DMS 273 (cell line): ENCODE results near the gene OR1J2.
A peak's percentile ranks its signal among the peaks of the same experiment; 100 is the strongest.
"Not testable (repeated sequence)": the region's sequence is repeated elsewhere in the genome, so short reads cannot be mapped to it uniquely, and the experiment has no call there.

ENCODE experiments used
- DNase-seq: peaks from one replicate; lab custom pipeline; 2025; ENCODE audit not compliant: unreplicated experiment; lab: John Stamatoyannopoulos, UW

Gene OR1J2

GRCh38 chr9:122510502-122510901, at the start of gene OR1J2:
OR1J2 (plus strand) TSS chr9:122510802; CDS start chr9:122510802, 0 bp downstream.
- DNase-seq = no peak

- DNase-seq = peak; percentile 14
Observed at GRCh38 chr9:122463828-122464632, 46.6 kb upstream of the OR1J2 start.

- peak; percentile 91 for DNase-seq
Observed at GRCh38 chr9:122464633-122465567, 45.7 kb upstream of the OR1J2 start.

GRCh38 chr9:122466456-122466855, 44.1 kb upstream of the OR1J2 start:
- DNase-seq = no peak

GRCh38 chr9:122468735-122469134, 41.9 kb upstream of the OR1J2 start:
- no peak for DNase-seq

- no peak for DNase-seq
Observed at GRCh38 chr9:122474561-122474960, 36.0 kb upstream of the OR1J2 start.

- DNase-seq = no peak
Observed at GRCh38 chr9:122475717-122476116, 34.9 kb upstream of the OR1J2 start.

GRCh38 chr9:122477346-122477745, 33.3 kb upstream of the OR1J2 start:
- DNase-seq = no peak

- DNase-seq = no peak
Observed at GRCh38 chr9:122477826-122478225, 32.8 kb upstream of the OR1J2 start, which contains the start of gene OR1J1. OR1J1 (minus strand) TSS chr9:122477926; CDS start chr9:122477926, 0 bp downstream.

GRCh38 chr9:122479062-122479461, 31.5 kb upstream of the OR1J2 start:
- no peak for DNase-seq

GRCh38 chr9:122498883-122499288, 11.7 kb upstream of the OR1J2 start:
- DNase-seq = peak; percentile 61

GRCh38 chr9:122506964-122507363, 3.6 kb upstream of the OR1J2 start:
- no peak for DNase-seq

GRCh38 chr9:122518226-122518625, 7.6 kb downstream of the OR1J2 start:
- no peak for DNase-seq

- DNase-seq = no peak
Observed at GRCh38 chr9:122518841-122519240, 8.2 kb downstream of the OR1J2 start, which contains the start of gene OR1J4. OR1J4 (plus strand) TSS chr9:122519141; CDS start chr9:122519141, 0 bp downstream.

- no peak for DNase-seq
Observed at GRCh38 chr9:122519376-122519775, 8.8 kb downstream of the OR1J2 start.

- no peak for DNase-seq
Observed at GRCh38 chr9:122526602-122527001, 16.0 kb downstream of the OR1J2 start.

- DNase-seq = no peak
Observed at GRCh38 chr9:122527193-122527592, 16.6 kb downstream of the OR1J2 start, which contains the start of gene OR1N1. OR1N1 (minus strand) TSS chr9:122527293; CDS start chr9:122527293, 0 bp downstream.

- not testable (repeated sequence) for DNase-seq
Observed at GRCh38 chr9:122531157-122531556, 20.6 kb downstream of the OR1J2 start.

GRCh38 chr9:122536134-122536533, 25.5 kb downstream of the OR1J2 start:
- DNase-seq = no peak

- not testable (repeated sequence) for DNase-seq
Observed at GRCh38 chr9:122537066-122537465, 26.5 kb downstream of the OR1J2 start.

- DNase-seq = no peak
Observed at GRCh38 chr9:122538757-122539156, 28.2 kb downstream of the OR1J2 start.
